Measurements from ENCODE around the gene GSG1L.

The GSG1L gene

DNA sequence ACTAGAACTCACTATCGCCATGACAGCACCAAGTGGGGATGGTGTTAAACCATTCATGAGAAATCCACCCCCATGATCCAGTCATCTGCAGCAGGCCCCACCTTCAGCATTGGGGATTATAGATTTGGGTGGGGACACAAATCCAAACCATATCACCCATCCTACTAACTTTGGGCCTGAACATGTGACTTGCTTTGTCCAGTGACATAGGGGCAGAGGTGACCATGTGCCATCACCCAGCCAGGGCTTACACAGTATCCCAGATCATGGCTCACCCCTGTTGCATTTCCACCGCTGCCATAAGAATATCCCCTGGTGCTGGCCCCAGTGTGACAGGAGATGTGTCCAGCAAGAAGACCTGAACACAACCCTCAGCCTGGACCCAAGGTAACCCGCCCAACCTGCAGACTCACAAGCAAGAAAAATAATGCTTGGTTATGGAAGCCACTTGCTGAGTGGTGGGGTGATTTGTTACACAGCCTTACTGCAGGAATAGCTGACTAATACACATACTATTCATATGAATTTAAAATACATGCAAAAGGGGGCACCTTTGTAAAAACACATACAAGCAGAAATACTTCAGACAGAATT lies 130.9 kb downstream of the GSG1L start:
- DNase-seq = no peak

DNA sequence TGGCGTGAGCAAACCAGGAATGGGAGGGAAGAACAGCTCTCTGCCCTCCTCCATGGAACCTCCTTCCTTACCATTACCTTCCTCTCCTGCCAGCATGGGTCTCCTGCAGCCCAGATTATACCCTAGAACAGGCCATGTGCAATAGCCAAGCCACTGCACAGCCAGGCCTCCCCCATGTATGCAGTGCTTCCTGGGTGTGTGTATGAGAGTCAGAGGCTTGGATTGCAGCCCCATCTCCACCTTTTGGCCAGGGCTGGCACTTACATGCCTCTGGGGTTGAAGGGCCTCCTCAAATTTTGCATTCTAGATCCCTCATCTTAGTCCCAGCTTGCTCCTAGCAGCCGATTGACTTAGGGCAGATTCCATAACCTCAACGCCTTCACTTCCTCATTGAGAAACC lies 133.7 kb downstream of the GSG1L start:
- no peak for DNase-seq

DNA sequence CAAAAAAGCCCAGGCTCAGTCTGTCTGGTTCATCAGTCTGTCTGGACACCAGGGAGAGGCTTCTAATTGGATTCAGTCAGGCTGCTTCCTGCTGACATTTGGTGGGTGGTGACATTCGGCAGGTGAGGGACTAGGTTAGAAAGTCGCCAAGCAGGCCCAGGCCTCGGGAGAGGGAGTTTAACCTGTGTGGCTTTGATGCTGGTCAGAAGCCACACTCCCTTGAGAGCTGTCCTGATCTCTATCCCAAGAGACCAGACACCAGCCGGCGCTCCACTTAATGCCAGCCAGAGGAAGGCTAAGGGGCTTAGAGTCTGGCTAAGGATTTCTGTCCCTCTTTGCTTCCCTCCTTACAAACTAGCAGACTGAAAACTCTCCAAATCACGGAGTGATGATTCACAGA lies 135.0 kb downstream of the GSG1L start:
- no peak for DNase-seq

DNA sequence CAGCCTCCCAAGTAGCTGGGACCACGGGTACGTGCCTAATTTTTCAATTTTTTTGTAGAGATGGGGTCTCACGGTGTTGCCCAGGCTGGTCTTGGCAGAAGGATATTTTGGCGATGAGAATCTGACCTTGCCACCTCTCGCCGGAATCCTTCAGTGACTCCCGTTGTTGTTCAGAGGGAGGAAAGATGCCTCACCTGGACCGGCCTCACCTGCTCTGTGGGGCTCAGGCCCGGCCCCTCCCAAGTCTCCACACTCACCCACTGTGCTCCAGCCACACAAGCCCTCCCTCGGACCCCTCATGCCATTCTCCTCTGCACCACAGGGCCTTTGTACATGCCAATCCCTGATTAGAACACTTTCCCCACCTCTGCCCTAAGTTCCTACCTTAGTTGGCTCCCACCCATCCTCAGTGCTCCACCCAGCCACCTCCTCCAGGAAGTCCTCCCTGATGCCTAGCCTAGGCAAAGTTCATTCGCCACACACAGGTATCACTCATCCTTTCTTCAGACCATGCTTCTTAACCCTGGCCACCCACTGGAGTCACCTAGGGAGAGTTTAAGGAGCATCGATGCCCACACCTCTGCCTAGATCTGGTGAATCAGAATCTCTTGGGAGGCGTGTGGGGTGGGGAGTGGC lies 136.1 kb downstream of the GSG1L start:
- no peak for DNase-seq

- DNase-seq = no peak
Observed at GRCh38 chr16:27925612-27926011, 137.9 kb downstream of the GSG1L start.

GRCh38 chr16:27924411-27925118 lies 138.9 kb downstream of the GSG1L start:
- no peak for DNase-seq

- DNase-seq = no peak
Observed at GRCh38 chr16:27923751-27924150, 139.8 kb downstream of the GSG1L start.

DNA sequence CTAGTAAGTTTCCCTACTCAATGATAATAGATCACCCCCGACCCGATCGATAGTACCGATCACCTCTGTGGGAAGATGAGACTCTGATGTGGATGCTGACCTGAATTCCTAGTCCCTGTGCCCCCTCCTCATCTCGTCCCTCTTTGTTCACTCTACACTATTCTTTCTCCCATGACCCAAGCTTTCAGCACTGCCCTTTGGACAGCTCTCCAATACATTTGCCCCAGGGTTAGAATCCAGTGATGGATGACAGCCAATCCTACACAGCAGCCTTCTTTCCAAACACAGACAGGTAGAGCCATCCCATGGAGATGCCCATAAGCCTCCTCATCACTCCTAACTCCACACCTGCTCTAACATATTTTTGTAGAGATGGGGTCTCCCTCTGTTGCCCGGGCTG lies 141.1 kb downstream of the GSG1L start:
- no peak for DNase-seq

GRCh38 chr16:27921134-27921533 lies 142.4 kb downstream of the GSG1L start:
- DNase-seq = no peak

DNA sequence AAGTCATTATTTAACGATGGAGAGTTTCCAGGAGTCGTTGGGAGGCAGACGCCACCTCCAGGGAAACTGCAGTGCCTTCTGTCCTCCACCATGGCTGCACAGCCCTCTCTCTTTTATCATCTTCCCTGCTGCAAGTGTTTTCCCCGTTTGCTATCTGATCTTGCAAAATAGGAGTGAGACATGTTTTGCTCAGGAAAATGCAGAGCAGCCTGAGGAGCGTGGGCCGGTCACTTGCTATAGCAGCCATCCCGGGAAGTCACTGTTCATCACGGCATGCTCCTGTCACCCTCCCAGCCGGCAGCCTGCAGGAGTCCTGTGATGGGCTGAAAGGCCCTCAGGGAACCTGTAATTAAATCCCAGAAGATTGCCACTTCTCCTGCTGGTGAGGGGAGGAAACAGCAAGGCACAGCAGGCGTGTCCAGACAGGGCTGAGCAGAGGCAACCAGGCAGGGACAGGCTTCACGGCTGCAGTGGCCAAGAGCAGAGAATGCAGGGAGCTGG lies 143.1 kb downstream of the GSG1L start:
- peak; percentile 12 for DNase-seq

DNA sequence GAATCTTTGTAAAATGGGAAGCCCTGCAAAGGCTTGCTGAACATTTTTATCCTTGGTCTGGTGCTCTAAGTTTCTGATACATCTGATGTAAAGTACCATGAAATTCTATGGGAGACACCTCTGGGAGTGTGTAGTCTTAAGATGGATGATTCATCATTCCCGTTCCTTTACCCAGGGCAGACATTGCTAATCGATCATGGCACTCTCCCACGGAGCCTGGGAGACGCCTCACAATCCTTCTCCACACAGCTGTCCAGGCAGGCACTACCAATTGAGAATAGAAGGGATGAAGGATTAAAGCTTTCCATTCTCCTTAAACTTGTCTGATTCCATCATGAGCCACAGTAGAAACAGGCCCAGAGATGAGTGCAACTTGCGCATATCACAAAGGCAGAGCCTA lies 144.8 kb downstream of the GSG1L start:
- DNase-seq = no peak

GRCh38 chr16:27917949-27918348 lies 145.6 kb downstream of the GSG1L start:
- DNase-seq = no peak

GRCh38 chr16:27911486-27911885 lies 152.0 kb downstream of the GSG1L start:
- no peak for DNase-seq

DNA sequence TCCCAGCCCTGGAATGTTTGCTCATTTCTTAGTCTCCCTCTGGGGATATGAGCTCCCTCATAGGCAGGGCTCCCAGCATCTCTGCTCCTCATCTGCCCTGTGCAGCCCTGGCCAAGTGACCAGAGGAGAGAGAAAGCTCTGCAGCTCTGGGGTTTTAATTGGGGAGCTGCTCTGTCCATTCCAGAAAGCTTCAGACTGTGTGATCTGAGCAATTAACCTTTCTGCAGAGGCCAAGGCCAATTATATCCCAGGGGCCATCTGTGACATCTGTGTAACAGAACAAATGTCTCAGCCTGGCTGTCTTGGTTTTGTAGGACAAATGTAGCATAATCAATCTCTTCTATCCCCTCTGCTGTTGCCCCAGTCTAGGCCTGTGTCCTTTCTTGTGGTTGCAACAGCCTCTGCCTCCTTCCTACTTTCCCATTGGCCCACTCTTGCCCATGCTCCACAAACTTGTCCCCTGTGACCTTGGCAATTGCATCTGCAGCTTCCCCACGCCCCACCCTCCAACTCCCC lies 156.0 kb downstream of the GSG1L start:
- no peak for DNase-seq

GRCh38 chr16:27906883-27907282 lies 156.6 kb downstream of the GSG1L start:
- no peak for DNase-seq

GRCh38 chr16:27903046-27903655 lies 160.4 kb downstream of the GSG1L start:
- no peak for DNase-seq

- DNase-seq = no peak
Observed at GRCh38 chr16:27902551-27902950, 161.0 kb downstream of the GSG1L start.

DNA sequence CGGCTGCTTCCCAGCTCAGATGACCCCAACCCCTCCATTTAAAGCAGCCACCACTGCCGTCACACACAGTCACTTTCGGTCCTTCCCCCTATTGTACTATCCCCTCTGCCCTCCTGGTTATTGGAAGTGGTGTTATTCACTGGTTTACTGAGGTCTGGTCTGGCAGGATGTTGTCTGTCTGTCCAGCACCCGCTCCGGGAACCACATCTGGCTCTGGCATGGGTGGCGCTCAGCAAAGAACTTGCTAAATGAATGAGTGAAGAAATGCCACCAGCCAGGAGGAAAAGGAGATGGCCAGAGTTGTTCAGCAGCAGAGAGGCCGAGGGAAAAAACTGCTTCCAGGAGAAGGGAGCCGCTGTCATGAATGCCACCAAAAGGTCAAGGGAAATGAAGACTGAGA lies 161.6 kb downstream of the GSG1L start:
- no peak for DNase-seq

DNA sequence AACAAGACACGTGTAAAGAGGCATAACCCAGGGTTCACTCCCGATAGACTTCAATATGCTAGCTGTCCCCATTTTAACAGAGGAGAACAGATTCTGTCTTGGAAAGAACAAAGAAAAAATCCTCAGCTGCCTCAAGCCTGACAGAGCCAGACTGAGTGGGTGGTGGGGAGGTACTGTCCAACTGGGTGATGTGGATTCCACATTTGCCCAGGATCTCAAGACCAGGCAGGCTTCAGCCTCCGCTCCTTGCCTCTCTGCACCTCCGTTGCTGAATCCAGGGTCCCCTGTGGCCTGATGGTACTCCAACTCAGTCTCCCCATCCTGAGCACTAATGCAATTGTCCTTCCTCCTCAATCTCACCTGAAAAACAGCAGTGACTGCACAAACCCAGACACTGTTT lies 163.8 kb downstream of the GSG1L start:
- no peak for DNase-seq

- DNase-seq = no peak
Observed at GRCh38 chr16:27894386-27894785, 169.1 kb downstream of the GSG1L start.

DNA sequence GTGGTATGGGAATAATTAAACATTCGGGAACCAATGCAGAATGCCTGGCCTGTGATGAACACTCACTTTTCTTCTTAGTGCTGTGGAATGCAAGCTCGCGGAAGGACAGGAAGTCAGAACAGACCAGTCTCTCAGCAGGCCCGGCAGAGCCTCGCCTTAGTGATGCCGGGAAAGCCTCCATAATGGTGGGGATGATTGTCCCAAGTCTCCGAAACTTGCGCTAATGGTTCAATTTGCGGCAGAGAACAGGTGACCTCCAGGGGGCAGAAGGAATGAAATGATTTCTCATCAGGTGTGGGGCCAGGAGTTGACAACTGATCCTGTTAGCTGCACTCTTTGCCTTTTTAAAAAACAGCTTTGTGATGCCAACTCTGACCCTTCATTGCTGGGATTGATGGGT lies 170.6 kb downstream of the GSG1L start:
- DNase-seq = no peak

DNA sequence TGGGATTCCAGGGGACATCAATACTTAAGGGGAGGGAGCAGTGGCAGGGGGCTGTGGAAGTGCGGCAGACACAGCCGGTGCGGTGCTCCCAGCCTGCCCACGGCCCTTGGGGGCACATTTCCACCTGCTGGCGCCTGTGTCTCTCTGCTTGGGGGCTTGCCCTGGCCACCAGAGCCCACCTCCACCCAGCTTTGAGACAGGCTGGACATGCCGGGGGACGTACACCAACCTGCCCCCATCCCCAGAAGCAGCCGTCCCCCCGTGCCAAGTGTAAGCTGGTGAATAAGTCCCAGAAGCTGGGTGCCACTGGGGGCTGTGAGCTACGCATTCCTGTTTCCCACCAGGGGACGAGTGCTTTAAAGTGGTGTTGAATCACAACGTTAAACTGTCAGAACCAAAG lies 172.6 kb downstream of the GSG1L start:
- DNase-seq = no peak

GRCh38 chr16:27890006-27890405 lies 173.5 kb downstream of the GSG1L start:
- no peak for DNase-seq

- DNase-seq = no peak
Observed at GRCh38 chr16:27883576-27883975, 179.9 kb downstream of the GSG1L start.
